HG03432 (cell line): ENCODE data around the gene OGDH.

Source experiments
- ATAC-seq: cut with Tn5 transposase; IDR thresholded peaks from one replicate; pipeline ENCODE4 v1.9.1; 2021; ENCODE audit warnings: mild to moderate bottlenecking, moderate library complexity; ENCODE audit not compliant: unreplicated experiment

Gene OGDH

GRCh38 chr7:44735403-44736165 is 129.2 kb downstream of the OGDH start:
- ATAC-seq: peak; percentile 75

DNA sequence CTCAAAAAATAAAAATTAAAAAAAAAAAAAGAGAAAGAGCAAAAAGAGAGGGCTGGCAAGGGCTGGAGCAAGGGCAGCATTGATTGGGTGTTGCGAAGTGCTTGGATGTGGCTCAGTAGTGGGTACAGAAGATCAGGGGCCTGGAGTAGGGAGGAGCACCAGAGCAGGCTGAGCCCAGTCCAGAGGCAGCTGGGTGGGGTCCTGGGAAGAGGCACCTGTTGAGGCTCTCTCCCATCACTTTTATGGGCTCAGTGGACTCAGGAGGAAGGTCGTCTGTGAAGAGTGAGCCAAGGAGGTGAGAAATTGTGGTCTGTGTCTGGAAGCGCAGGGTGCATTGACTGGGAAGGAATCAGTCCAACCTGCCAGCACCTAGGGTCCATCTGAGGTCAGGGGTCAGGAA is 130.5 kb downstream of the OGDH start:
- ATAC-seq: no peak

DNA sequence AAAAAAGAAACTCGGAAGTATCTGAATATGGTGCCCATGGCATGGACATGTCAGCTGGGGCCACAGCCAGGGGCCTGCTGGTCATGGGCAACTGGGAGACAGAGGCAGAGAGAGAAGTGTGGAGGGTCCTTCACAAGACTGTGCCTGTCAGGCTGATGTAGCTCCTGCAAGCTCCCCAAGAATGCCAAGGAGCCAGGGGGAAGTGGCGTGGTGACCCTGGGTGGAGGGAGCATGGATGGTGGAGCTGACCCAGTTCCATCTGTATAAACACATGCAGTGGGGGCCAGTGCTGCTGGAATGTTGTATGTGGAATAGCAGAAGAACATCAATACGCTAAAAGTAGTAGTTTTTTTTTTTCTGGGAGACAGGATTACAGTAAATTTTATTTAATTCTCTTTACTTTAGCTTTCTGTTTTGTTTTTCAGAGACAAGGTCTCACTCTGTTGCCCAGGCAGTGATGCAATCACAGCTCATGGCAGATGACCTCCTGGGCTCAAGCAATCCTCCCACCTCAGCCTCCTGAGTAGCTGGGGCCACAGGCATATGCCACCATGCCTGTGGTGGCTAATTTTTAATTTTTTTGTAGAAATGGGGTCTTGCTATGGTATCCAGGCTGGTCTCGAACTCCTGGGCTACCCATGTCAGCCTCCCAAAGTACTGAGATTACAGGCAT is 131.8 kb downstream of the OGDH start:
- ATAC-seq: no peak

DNA sequence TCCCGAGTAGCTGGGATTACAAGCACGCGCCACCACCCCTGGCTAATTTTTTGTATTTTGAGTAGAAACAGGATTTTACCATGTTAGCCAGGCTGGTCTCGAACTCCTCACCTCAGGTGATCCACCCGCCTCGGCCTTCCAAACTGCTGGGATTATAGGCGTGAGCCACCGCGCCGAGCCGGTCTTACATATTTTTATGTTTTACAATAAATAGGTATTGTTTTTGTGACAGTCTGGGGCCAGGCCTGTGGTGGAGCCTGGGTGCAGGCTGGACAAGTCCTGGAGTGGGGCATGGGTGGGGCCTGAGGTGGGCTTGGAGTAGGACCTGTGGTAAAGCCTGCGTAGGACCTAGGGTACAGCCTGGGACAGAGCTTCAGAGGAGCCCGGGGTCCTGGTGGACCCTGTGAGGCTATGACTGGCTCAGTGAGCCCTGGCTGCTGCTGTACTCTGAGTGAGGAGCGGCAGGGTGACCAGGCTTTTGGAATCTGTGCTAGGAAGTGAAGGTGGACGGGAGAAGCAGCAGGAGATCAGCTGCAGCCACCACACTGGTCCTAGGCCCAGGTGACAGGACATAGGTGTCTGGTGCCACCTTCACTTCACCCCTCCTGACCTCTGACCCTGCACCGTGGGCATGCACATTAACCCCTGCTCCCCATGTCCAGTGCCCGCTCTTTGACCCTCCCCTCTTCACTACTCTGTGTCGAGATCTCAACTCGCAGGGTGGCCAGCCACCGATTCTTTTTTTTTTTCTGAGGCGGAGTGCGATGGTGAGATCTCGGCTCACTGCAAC is 132.6 kb downstream of the OGDH start:
- no peak for ATAC-seq

- ATAC-seq: no peak
Measured at GRCh38 chr7:44740055-44740454, 133.6 kb downstream of the OGDH start.

DNA sequence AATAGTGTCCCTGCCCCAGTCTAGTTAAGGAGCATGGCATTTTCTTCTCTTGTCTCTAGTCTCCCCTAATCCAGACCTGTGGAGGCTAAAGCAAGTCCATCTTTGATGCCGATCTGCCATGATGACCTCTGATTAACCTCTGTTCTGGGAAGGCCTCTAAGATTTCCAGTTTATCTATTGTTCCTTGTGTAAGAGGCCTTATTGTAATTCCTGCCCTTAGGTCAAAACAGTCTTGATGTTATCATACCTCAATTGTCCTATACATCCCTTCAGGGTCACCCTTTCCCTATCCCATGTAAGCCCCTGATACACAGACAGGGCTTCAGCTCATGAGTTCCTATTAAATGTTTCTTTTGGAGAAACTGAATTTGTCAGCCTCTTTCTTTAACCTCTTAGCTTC is 137.3 kb downstream of the OGDH start:
- no peak for ATAC-seq

- peak; percentile 72 for ATAC-seq
Measured at GRCh38 chr7:44748045-44748947, 141.9 kb downstream of the OGDH start, which contains the start of gene ZMIZ2. Gene ZMIZ2 (plus strand): TSS chr7:44748847. CDS start chr7:44756250, 7,403 bp downstream.

- ATAC-seq: peak; percentile 16
Measured at GRCh38 chr7:44748948-44749731, 142.7 kb downstream of the OGDH start.

- ATAC-seq: no peak
Measured at GRCh38 chr7:44749992-44750391, 143.6 kb downstream of the OGDH start.

DNA sequence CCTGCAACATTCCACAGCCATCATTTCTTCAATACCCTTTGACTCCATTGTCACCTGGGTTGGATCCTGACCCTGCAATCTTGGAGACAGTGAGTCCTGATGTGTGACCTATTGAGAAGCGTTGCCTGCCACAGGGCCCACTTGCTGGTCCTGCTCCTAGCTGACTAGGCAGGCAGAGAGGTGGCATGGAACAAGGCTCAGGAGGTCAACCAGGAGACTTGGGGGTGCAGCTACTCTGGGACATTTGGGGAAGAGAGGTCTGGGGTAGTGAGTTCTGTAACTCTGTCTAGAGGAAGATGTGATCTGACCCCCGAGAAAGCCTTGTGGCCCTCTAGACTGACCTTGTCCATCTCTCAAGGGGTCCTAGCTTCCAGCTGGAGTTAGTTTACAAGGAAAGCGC is 144.0 kb downstream of the OGDH start:
- no peak for ATAC-seq

DNA sequence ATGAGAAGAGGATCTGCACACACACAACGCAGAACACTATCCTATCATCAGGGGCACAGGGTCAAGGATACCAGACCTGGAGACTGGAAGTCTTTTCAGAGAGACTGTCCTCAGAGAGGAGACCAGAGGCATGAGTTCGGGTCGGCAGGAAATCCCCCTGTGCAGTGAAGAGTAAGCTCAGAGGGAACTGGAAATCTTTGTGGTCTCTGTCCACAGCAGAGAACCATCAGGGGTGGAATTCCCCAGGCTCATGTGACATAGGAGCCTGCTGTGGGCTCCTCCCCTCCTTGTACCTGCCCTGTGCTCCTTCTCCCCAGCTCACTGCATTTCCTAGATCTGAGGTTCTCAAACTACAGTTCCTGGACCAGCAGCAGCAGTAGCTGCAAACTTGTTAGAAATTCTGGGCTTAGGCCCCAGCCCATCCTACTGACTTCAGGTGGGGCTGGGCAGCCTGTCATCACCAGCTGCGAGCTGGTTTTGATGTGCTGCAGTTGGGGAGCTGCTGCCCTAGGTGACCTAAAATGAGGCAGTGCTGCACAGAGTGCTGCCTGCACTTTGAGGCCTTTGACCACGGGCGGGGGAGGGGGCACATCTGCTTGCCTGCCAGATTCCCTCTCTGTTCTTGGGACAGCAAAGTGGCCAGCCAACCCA is 144.6 kb downstream of the OGDH start:
- peak; percentile 60 for ATAC-seq

DNA sequence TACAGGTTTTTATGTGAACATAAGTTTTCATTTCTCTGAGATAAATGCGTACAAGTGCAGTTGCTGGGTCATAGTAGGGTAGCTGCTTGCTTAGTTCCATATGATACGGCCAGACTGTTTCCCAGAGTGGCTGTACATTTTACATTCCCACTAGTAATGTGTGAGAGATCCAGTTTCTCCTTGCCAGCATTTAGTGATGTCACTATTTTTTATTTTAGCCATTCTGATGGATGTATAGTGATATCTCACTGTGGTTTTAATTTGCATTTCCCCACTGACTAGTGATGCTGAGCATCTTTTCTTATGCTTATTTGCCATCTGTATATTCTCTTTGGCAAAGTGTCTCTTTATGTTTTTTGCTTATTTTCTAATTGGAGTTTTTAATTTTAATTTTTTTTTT is 146.4 kb downstream of the OGDH start:
- ATAC-seq: no peak

GRCh38 chr7:44754802-44755697 is 148.6 kb downstream of the OGDH start:
- no peak for ATAC-seq

- ATAC-seq: no peak
Measured at GRCh38 chr7:44755698-44756627, 149.5 kb downstream of the OGDH start.

GRCh38 chr7:44756904-44757303 is 150.5 kb downstream of the OGDH start:
- ATAC-seq: no peak

DNA sequence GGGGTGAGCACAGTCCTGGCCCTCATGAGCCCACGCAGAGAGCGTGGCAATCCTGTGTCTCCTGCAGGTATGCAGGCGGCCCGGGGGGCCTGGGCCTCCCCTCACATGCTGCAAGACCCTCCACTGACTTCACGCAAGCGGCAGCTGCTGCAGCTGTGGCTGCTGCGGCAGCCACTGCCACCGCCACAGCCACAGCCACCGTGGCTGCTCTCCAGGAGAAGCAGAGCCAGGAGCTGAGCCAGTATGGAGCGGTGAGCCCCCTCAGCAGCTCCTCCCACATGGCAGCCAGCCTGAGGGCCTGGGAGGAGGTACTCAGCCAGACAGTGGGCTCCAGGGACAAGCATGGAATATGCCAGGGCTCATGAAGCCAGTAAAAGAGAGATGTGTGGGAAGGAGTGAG is 150.9 kb downstream of the OGDH start:
- no peak for ATAC-seq

DNA sequence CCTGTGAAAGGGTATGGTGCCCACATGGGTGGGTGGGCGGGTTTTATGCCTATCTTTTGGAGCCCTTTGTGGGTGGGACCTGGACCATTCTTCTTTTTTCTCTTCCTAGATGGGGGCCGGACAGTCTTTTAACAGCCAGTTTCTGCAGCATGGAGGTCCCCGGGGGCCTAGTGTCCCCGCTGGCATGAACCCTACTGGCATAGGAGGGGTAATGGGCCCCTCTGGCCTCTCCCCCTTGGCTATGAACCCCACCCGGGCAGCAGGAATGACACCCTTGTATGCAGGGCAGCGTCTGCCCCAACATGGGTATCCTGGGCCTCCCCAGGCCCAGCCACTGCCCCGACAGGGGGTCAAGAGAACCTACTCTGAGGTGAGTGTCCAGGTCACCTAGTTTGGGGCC is 151.3 kb downstream of the OGDH start:
- no peak for ATAC-seq
